NCI-H748 (cell line): Measurements from ENCODE around the gene CLIP2.
"Not testable (repeated sequence)": the region's sequence is repeated elsewhere in the genome, so short reads cannot be mapped to it uniquely, and the experiment has no call there.

ENCODE experiments used
- DNase-seq: peaks from one replicate; lab custom pipeline; 2025; ENCODE audit not compliant: unreplicated experiment; lab: John Stamatoyannopoulos, UW

CLIP2 gene

GRCh38 chr7:74401137-74401859, 112.1 kb downstream of the CLIP2 start:
- peak; percentile 54 for DNase-seq

- not testable (repeated sequence) for DNase-seq
Observed at GRCh38 chr7:74402668-74403067, 113.5 kb downstream of the CLIP2 start.

GRCh38 chr7:74403521-74404387, 114.5 kb downstream of the CLIP2 start:
- DNase-seq: no peak

GRCh38 chr7:74404388-74404700, 115.1 kb downstream of the CLIP2 start:
- no peak for DNase-seq

- no peak for DNase-seq
Observed at GRCh38 chr7:74404741-74405140, 115.5 kb downstream of the CLIP2 start.

GRCh38 chr7:74405191-74405898, 116.1 kb downstream of the CLIP2 start:
- DNase-seq: peak; percentile 16

GRCh38 chr7:74405899-74406512, 116.8 kb downstream of the CLIP2 start:
- no peak for DNase-seq

- DNase-seq: no peak
Observed at GRCh38 chr7:74407958-74408357, 118.8 kb downstream of the CLIP2 start.

GRCh38 chr7:74409571-74409970, 120.4 kb downstream of the CLIP2 start:
- DNase-seq: no peak

- no peak for DNase-seq
Observed at GRCh38 chr7:74410772-74411171, 121.6 kb downstream of the CLIP2 start.

GRCh38 chr7:74411571-74411970, 122.4 kb downstream of the CLIP2 start:
- not testable (repeated sequence) for DNase-seq

GRCh38 chr7:74412056-74412455, 122.8 kb downstream of the CLIP2 start:
- no peak for DNase-seq

- no peak for DNase-seq
Observed at GRCh38 chr7:74412603-74413002, 123.4 kb downstream of the CLIP2 start.

- not testable (repeated sequence) for DNase-seq
Observed at GRCh38 chr7:74414595-74415333, 125.6 kb downstream of the CLIP2 start.

- peak; percentile 64 for DNase-seq
Observed at GRCh38 chr7:74417419-74417971, 128.3 kb downstream of the CLIP2 start.

GRCh38 chr7:74418076-74418475, 128.9 kb downstream of the CLIP2 start:
- DNase-seq: no peak

GRCh38 chr7:74418538-74418937, 129.3 kb downstream of the CLIP2 start:
- DNase-seq: no peak

- not testable (repeated sequence) for DNase-seq
Observed at GRCh38 chr7:74419232-74419631, 130.0 kb downstream of the CLIP2 start.

GRCh38 chr7:74420006-74420405, 130.8 kb downstream of the CLIP2 start:
- DNase-seq: no peak

GRCh38 chr7:74424291-74424880, 135.2 kb downstream of the CLIP2 start:
- DNase-seq: no peak
